HepG2 (cell line): ENCODE data around the gene L3MBTL1.

ENCODE experiments used
- EZH2 ChIP-seq: conservative IDR thresholded peaks from 2 replicates; pipeline ENCODE4 v1.6.1; 2012; ENCODE audit warnings: mild to moderate bottlenecking, low read depth, low read length, moderate library complexity
- RAD21 ChIP-seq: fragments of 450-650 bp; formaldehyde crosslinking; IDR thresholded peaks from 2 replicates; pipeline ENCODE4 v1.5.0; 2020; ENCODE audit warnings: mild to moderate bottlenecking
- REST ChIP-seq, 2 experiments: IDR thresholded peaks; 2 replicates each; pipeline ENCODE4 v1.6.1; 2011 to 2012; ENCODE audit warnings: low read length in 2 of 2, borderline replicate concordance in 1 of 2, low read depth in 1 of 2, mild to moderate bottlenecking in 1 of 2, moderate library complexity in 1 of 2
- TBX2 ChIP-seq: sonication (generic); formaldehyde crosslinking; IDR thresholded peaks from 2 replicates; pipeline ENCODE4 v1.5.0; 2020; ENCODE audit warnings: missing genetic modification reagents, mild to moderate bottlenecking, borderline replicate concordance

GRCh38 chr20:43473381-43473704 is 34.2 kb upstream of the L3MBTL1 start:
- TF ChIP-seq REST (IDR thresholded peaks at IDR 0.05; ENCODE audit: borderline replicate concordance in 1 of 2, low read depth in 1 of 2, low read length in 2 of 2) (no peak), EZH2 (no peak), TBX2 (CRISPR knock-in tag) (no peak), RAD21 (CRISPR knock-in tag) (no peak)
